Endothelial cell of umbilical vein (primary cell): ENCODE data around the gene SERINC2.

ENCODE experiments used
- CTCF ChIP-seq, 2 donors: IDR thresholded peaks; 1 replicate in 1 of 2; 2 replicates in 1 of 2; pipeline ENCODE4 v1.5.1; 2011; ENCODE audit warnings: low read length in 2 of 2, mild to moderate bottlenecking in 2 of 2, moderate library complexity in 2 of 2, control low read depth in 1 of 2, inconsistent platforms in 1 of 2, low read depth in 1 of 2; ENCODE audit not compliant: insufficient read depth in 1 of 2; ENCODE audit errors: extremely low read depth in 1 of 2
- EZH2 ChIP-seq: IDR thresholded peaks from 2 replicates; pipeline ENCODE4 v1.6.1; 2012; ENCODE audit warnings: borderline replicate concordance, low read depth, mild to moderate bottlenecking, moderate library complexity, low read length, inconsistent platforms; ENCODE audit not compliant: severe bottlenecking
- FOS ChIP-seq: IDR thresholded peaks from 2 replicates; pipeline ENCODE4 v1.6.1; 2011; ENCODE audit warnings: mild to moderate bottlenecking, low read length, moderate library complexity, borderline replicate concordance; ENCODE audit not compliant: insufficient read depth
- JUN ChIP-seq: IDR thresholded peaks from 2 replicates; pipeline ENCODE4 v1.6.1; 2011; ENCODE audit warnings: borderline replicate concordance, low read depth; ENCODE audit not compliant: insufficient read length, insufficient read depth
- MYC ChIP-seq: IDR thresholded peaks from one replicate; pipeline ENCODE4 v1.6.1; 2011; ENCODE audit warnings: mild to moderate bottlenecking, low read depth, low read length
- POLR2A ChIP-seq: IDR thresholded peaks from 2 replicates; pipeline ENCODE4 v1.6.1; 2012; ENCODE audit warnings: low read depth, mild to moderate bottlenecking, control low read depth, low read length
- POLR2AphosphoS5 ChIP-seq: IDR thresholded peaks from 2 replicates; pipeline ENCODE4 v1.6.1; 2012; ENCODE audit warnings: low read depth, mild to moderate bottlenecking, control low read depth, low read length, moderate library complexity; ENCODE audit not compliant: insufficient read depth

- TF ChIP-seq CTCF (IDR thresholded peaks at IDR 0.05; ENCODE audit: extremely low read depth in 1 of 2, insufficient read depth in 1 of 2, low read depth in 1 of 2, low read length in 2 of 2) (no peak), EZH2 (no peak), MYC (no peak), POLR2A (no peak), JUN (no peak), FOS (no peak), POLR2AphosphoS5 (no peak)
Measured at GRCh38 chr1:31432592-31433395, 19.8 kb downstream of the SERINC2 start.
